Measurements from ENCODE around the gene FEN1.

DNA sequence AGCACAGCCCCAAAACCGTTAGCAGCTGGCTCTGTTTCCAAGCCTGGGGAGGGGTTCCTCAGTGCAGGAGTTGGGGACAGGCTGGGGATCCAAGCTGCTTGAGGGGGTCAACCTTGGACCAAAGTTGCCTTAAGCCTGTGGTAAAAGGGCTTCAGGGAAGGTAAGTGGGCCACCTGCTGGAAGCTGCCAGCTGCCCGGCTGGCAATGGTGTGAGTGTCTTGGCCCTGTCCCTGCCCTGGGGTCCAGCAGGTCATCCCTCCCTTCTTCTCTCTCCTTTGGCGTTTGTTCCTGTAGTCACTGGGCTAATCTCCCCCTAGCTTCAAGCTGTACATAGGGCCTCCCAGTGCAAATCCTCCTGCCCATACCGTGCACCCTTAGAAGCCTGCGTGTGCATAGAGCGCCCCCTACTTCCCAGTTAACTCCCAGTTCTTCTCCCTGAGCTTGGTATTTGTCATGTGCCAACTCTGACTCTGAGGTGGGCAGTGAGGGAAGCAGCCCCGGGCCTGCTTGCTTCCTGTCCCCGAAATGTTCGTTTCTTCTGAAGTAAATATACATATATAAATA, 4.7 kb upstream of the FEN1 start:
- TF ChIP-seq, protein P1, sequence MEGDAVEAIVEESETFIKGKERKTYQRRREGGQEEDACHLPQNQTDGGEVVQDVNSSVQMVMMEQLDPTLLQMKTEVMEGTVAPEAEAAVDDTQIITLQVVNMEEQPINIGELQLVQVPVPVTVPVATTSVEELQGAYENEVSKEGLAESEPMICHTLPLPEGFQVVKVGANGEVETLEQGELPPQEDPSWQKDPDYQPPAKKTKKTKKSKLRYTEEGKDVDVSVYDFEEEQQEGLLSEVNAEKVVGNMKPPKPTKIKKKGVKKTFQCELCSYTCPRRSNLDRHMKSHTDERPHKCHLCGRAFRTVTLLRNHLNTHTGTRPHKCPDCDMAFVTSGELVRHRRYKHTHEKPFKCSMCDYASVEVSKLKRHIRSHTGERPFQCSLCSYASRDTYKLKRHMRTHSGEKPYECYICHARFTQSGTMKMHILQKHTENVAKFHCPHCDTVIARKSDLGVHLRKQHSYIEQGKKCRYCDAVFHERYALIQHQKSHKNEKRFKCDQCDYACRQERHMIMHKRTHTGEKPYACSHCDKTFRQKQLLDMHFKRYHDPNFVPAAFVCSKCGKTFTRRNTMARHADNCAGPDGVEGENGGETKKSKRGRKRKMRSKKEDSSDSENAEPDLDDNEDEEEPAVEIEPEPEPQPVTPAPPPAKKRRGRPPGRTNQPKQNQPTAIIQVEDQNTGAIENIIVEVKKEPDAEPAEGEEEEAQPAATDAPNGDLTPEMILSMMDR (IDR thresholded peaks at IDR 0.05), result no peak
- no peak for TF ChIP-seq EZH2 (IDR thresholded peaks at IDR 0.05; ENCODE audit: borderline replicate concordance, insufficient read depth, low read depth, low read length, poor library complexity, severe bottlenecking)

Data from B cell (primary cell).